Neuronal stem cell (in vitro differentiated cells): Measurements from ENCODE around the gene ISL2.

Experiments used
- DNase-seq: peaks from one replicate; pipeline ENCODE4 v3.0.0-alpha.2; 2013; ENCODE audit warnings: low spot score
- H2AFZ ChIP-seq: one replicate; pipeline ENCODE4 v1.6.1; 2013; ENCODE audit warnings: mild to moderate bottlenecking, low read length, inconsistent platforms
- H2AK5ac ChIP-seq: 2 replicates; pipeline ENCODE4 v1.6.1; 2013; ENCODE audit warnings: low read depth, mild to moderate bottlenecking, inconsistent platforms, low read length, moderate library complexity, mixed read lengths
- H2BK120ac ChIP-seq: 2 replicates; pipeline ENCODE4 v1.6.1; 2013; ENCODE audit warnings: low read depth, mild to moderate bottlenecking, inconsistent platforms, low read length, moderate library complexity, mixed read lengths
- H2BK12ac ChIP-seq: one replicate; pipeline ENCODE4 v1.6.1; 2013; ENCODE audit warnings: low read length, inconsistent platforms
- H2BK15ac ChIP-seq: 2 replicates; pipeline ENCODE4 v1.6.1; 2013; ENCODE audit warnings: mild to moderate bottlenecking, low read length, inconsistent platforms, mixed read lengths
- H2BK5ac ChIP-seq: one replicate; pipeline ENCODE4 v1.6.1; 2013; ENCODE audit warnings: inconsistent platforms, mild to moderate bottlenecking, low read length, moderate library complexity
- H3K14ac ChIP-seq: one replicate; pipeline ENCODE4 v1.6.1; 2013; ENCODE audit warnings: low read length, inconsistent platforms
- H3K18ac ChIP-seq: 2 replicates; pipeline ENCODE4 v1.6.1; 2013; ENCODE audit warnings: low read length, inconsistent platforms
- H3K23ac ChIP-seq: 2 replicates; pipeline ENCODE4 v1.6.1; 2013; ENCODE audit warnings: low read depth, mild to moderate bottlenecking, mixed read lengths, low read length, inconsistent platforms; ENCODE audit not compliant: poor library complexity
- H3K27ac ChIP-seq: replicated peaks from 3 replicates; pipeline ENCODE4 v1.5.1; 2013; ENCODE audit warnings: low read length, inconsistent platforms
- H3K27me3 ChIP-seq, 3 experiments: 2 replicates each; pipeline ENCODE4 v1.6.1; 2013; ENCODE audit warnings: low read length in 3 of 3, mild to moderate bottlenecking in 2 of 3, inconsistent platforms in 1 of 3, low read depth in 1 of 3, mixed read lengths in 1 of 3, moderate library complexity in 1 of 3; ENCODE audit not compliant: control insufficient read depth in 3 of 3, insufficient read depth in 3 of 3
- H3K36me3 ChIP-seq, 2 donors: replicated peaks in 1 of 2; 2 replicates each; pipeline ENCODE4 v1.6.1; 2013; ENCODE audit warnings: low read length in 2 of 2; ENCODE audit not compliant: control insufficient read depth in 2 of 2, insufficient read depth in 2 of 2
- H3K4ac ChIP-seq: 2 replicates; pipeline ENCODE4 v1.6.1; 2013; ENCODE audit warnings: inconsistent platforms, mild to moderate bottlenecking, low read length, moderate library complexity
- H3K4me1 ChIP-seq, 2 donors: 1 replicate in 1 of 2; 2 replicates in 1 of 2; pipeline ENCODE4 v1.6.1; 2013; ENCODE audit warnings: low read length in 2 of 2, low read depth in 1 of 2; ENCODE audit not compliant: control insufficient read depth in 2 of 2, insufficient read depth in 1 of 2
- H3K4me2 ChIP-seq: one replicate; pipeline ENCODE4 v1.6.1; 2013; ENCODE audit warnings: mild to moderate bottlenecking, low read length, inconsistent platforms; ENCODE audit not compliant: insufficient read depth, poor library complexity, severe bottlenecking
- H3K4me3 ChIP-seq, 2 donors: 2 replicates each; pipeline ENCODE4 v1.5.1; 2013; ENCODE audit warnings: low read length in 2 of 2, mild to moderate bottlenecking in 2 of 2, inconsistent platforms in 1 of 2, moderate library complexity in 1 of 2
- H3K79me1 ChIP-seq: one replicate; pipeline ENCODE4 v1.6.1; 2013; ENCODE audit warnings: low read depth, mild to moderate bottlenecking, inconsistent platforms, low read length, moderate library complexity
- H3K9ac ChIP-seq: one replicate; pipeline ENCODE4 v1.6.1; 2013; ENCODE audit warnings: mild to moderate bottlenecking, low read depth, low read length, inconsistent platforms; ENCODE audit not compliant: poor library complexity
- H3K9me3 ChIP-seq, 2 donors: replicated peaks in 1 of 2; 2 replicates each; pipeline versions ENCODE3 to v1.6.1; 2013; ENCODE audit warnings: low read length in 2 of 2, mild to moderate bottlenecking in 2 of 2, inconsistent platforms in 1 of 2, low read depth in 1 of 2, mixed read lengths in 1 of 2, moderate library complexity in 1 of 2; ENCODE audit not compliant: control insufficient read depth in 2 of 2, insufficient read depth in 1 of 2
- H4K8ac ChIP-seq: one replicate; pipeline ENCODE4 v1.6.1; 2013; ENCODE audit warnings: low read depth, mild to moderate bottlenecking, inconsistent platforms, low read length, moderate library complexity
- H4K91ac ChIP-seq: one replicate; pipeline ENCODE4 v1.6.1; 2013; ENCODE audit warnings: low read length, low read depth, mild to moderate bottlenecking, inconsistent platforms; ENCODE audit not compliant: poor library complexity
- WGBS, 2 donors: extraction: QIAGEN DNeasy Blood & Tissue Kit; methylation state at CpG; one replicate each; pipeline ENCODE4 v1.1.7; 2013; ENCODE audit warnings: missing lambda C conversion rate in 2 of 2, mixed read lengths in 1 of 2; ENCODE audit not compliant: insufficient read length in 2 of 2, insufficient replicate concordance in 1 of 2; ENCODE audit errors: extremely low coverage in 2 of 2; 5-methylcytosine and 5-hydroxymethylcytosine counted together

ISL2 gene

DNA sequence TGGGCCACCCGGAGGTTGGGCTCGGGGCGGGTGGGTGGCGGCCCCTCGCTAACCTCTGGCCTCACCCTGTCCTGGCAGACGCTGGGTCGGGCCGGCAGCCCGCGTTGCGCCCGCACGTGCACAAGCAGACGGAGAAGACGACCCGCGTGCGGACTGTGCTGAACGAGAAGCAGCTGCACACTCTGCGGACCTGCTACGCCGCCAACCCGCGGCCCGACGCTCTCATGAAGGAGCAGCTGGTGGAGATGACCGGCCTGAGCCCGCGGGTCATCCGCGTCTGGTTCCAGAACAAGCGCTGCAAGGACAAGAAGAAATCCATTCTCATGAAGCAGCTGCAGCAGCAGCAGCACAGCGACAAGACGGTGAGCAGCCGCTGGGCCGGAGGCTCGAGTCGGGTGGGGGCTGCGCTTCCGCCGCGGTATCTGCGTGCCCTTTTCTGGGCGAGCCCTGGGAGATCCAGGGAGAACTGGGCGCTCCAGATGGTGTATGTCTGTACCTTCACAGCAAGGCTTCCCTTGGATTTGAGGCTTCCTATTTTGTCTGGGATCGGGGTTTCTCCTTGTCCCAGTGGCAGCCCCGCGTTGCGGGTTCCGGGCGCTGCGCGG is 3.7 kb downstream of the ISL2 start:
- peak overlapping the region in 1 of 2 donors; percentile 19 for H3K4me3 ChIP-seq
- peak; percentile 71 for DNase-seq
- no peak overlapping the region for H2BK12ac ChIP-seq
- H2AK5ac ChIP-seq = peak overlapping the region; percentile 51
- H4K8ac ChIP-seq = no peak overlapping the region
- H2AFZ ChIP-seq = peak overlapping the region; percentile 87
- peak overlapping the region; percentile 87 for H2BK15ac ChIP-seq
- WGBS, 2 donors = no CpG with 5 or more reads among the region's 53 CpGs
- no peak overlapping the region for H4K91ac ChIP-seq
- H3K27ac ChIP-seq = no peak overlapping the region
- no peak overlapping the region for H3K9ac ChIP-seq
- peaks cover 74 to 98% (median 93%) of the 10 kb centered on the region in 3 experiments for H3K27me3 ChIP-seq
- H3K9me3 ChIP-seq = peaks cover 0 to 11% of the 10 kb centered on the region in 2 donors
- no peak overlapping the region for H3K14ac ChIP-seq
- H3K4me2 ChIP-seq = peak overlapping the region; percentile 45
- peaks cover 17 to 33% of the 10 kb centered on the region in 2 donors for H3K4me1 ChIP-seq
- H3K36me3 ChIP-seq = no peaks in the 10 kb centered on the region
- H3K23ac ChIP-seq = peak overlapping the region; percentile 12
- peaks cover 1% of the 10 kb centered on the region for H3K79me1 ChIP-seq
- peak overlapping the region; percentile 78 for H3K18ac ChIP-seq
- H3K4ac ChIP-seq = no peak overlapping the region
- peak overlapping the region; percentile 3 for H2BK120ac ChIP-seq
- H2BK5ac ChIP-seq = no peak overlapping the region

DNA sequence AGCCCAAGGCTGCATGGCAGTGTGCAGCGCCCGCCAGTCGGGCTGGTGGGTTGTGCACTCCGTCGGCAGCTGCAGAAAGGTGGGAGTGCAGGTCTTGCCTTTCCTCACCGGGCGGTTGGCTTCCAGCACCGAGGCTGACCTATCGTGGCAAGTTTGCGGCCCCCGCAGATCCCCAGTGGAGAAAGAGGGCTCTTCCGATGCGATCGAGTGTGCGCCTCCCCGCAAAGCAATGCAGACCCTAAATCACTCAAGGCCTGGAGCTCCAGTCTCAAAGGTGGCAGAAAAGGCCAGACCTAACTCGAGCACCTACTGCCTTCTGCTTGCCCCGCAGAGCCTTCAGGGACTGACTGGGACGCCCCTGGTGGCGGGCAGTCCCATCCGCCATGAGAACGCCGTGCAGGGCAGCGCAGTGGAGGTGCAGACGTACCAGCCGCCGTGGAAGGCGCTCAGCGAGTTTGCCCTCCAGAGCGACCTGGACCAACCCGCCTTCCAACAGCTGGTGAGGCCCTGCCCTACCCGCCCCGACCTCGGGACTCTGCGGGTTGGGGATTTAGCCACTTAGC is 4.3 kb downstream of the ISL2 start:
- DNase-seq = no peak
- H3K4me1 ChIP-seq = peaks cover 17 to 32% of the 10 kb centered on the region in 2 donors

DNA sequence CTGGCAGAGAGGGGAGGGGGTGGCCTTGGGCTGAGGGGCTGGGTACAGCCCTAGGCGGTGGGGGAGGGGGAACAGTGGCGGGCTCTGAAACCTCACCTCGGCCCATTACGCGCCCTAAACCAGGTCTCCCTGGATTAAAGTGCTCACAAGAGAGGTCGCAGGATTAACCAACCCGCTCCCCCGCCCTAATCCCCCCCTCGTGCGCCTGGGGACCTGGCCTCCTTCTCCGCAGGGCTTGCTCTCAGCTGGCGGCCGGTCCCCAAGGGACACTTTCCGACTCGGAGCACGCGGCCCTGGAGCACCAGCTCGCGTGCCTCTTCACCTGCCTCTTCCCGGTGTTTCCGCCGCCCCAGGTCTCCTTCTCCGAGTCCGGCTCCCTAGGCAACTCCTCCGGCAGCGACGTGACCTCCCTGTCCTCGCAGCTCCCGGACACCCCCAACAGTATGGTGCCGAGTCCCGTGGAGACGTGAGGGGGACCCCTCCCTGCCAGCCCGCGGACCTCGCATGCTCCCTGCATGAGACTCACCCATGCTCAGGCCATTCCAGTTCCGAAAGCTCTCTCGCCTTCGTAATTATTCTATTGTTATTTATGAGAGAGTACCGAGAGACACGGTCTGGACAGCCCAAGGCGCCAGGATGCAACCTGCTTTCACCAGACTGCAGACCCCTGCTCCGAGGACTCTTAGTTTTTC is 4.9 kb downstream of the ISL2 start:
- H2AFZ ChIP-seq = peak overlapping the region; percentile 87
- H3K18ac ChIP-seq = peak overlapping the region; percentile 92
- no peak overlapping the region for H2BK120ac ChIP-seq
- no peak overlapping the region for H3K4ac ChIP-seq
- H3K23ac ChIP-seq = peak overlapping the region; percentile 34
- no peak overlapping the region for H2BK15ac ChIP-seq
- no peak for DNase-seq
- no peak overlapping the region for H4K8ac ChIP-seq
- H3K9me3 ChIP-seq = peaks cover 0 to 11% of the 10 kb centered on the region in 2 donors
- peak overlapping the region in 1 of 2 donors; percentile 34 for H3K4me3 ChIP-seq
- H2BK5ac ChIP-seq = peak overlapping the region; percentile 69
- peaks cover 17 to 36% of the 10 kb centered on the region in 2 donors for H3K4me1 ChIP-seq
- H3K27me3 ChIP-seq = peaks cover 86 to 100% (median 95%) of the 10 kb centered on the region in 3 experiments
- H3K36me3 ChIP-seq = no peaks in the 10 kb centered on the region
- WGBS, 2 donors = no CpG with 5 or more reads among the region's 42 CpGs
- no peak overlapping the region for H3K14ac ChIP-seq
- no peak overlapping the region for H4K91ac ChIP-seq
- H2BK12ac ChIP-seq = no peak overlapping the region
- H2AK5ac ChIP-seq = peak overlapping the region; percentile 67
- no peak overlapping the region for H3K27ac ChIP-seq
- peak overlapping the region; percentile 47 for H3K4me2 ChIP-seq
- no peak overlapping the region for H3K9ac ChIP-seq
- peaks cover 1% of the 10 kb centered on the region for H3K79me1 ChIP-seq

More for the DNA sequence above, 4.3 kb downstream of the ISL2 start:
- Histone ChIP-seq H4K8ac (no peak overlapping the region), H3K4me3 (no peak overlapping the region), H3K27ac (no peak overlapping the region), H2BK120ac (no peak overlapping the region), H3K79me1 (peaks cover 1% of the 10 kb centered on the region), H3K36me3 (no peaks in the 10 kb centered on the region), H3K14ac (no peak overlapping the region), H4K91ac (no peak overlapping the region), H2BK12ac (no peak overlapping the region), H2AK5ac (peak overlapping the region; percentile 51), H2BK15ac (no peak overlapping the region), H3K18ac (peak overlapping the region; percentile 58), H2BK5ac (no peak overlapping the region), H2AFZ (peak overlapping the region; percentile 87), H3K27me3 (peaks cover 80 to 98% (median 93%) of the 10 kb centered on the region in 3 experiments), H3K4ac (no peak overlapping the region), H3K23ac (no peak overlapping the region), H3K9ac (no peak overlapping the region), H3K4me2 (peak overlapping the region; percentile 47), H3K9me3 (peaks cover 0 to 11% of the 10 kb centered on the region in 2 donors)
- no CpG with 5 or more reads among the region's 35 CpGs for WGBS, 2 donors

DNA sequence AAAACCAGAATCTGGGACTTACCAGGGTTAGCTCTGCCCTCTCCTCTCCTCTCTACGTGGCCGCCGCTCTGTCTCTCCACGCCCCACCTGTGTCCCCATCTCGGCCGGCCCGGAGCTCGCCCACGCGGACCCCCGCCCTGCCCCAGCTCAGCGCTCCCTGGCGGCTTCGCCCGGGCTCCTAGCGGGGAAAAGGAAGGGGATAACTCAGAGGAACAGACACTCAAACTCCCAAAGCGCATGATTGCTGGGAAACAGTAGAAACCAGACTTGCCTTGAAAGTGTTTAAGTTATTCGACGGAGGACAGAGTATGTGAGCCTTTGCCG is 5.4 kb downstream of the ISL2 start:
- Histone ChIP-seq H2BK12ac (no peak overlapping the region), H3K9me3 (peaks cover 0 to 11% of the 10 kb centered on the region in 2 donors), H3K36me3 (no peaks in the 10 kb centered on the region), H3K14ac (no peak overlapping the region), H2AFZ (peak overlapping the region; percentile 87), H4K91ac (no peak overlapping the region), H3K4me2 (no peak overlapping the region), H2BK5ac (peak overlapping the region; percentile 69), H4K8ac (no peak overlapping the region), H3K4me3 (no peak overlapping the region), H3K4me1 (peaks cover 18 to 37% of the 10 kb centered on the region in 2 donors), H3K9ac (no peak overlapping the region), H2AK5ac (peak overlapping the region; percentile 67), H3K18ac (no peak overlapping the region), H3K79me1 (peaks cover 1% of the 10 kb centered on the region), H3K27ac (no peak overlapping the region), H2BK15ac (no peak overlapping the region), H3K4ac (no peak overlapping the region), H3K23ac (peak overlapping the region; percentile 34), H3K27me3 (peaks cover 90 to 100% (median 95%) of the 10 kb centered on the region in 3 experiments), H2BK120ac (no peak overlapping the region)
- DNase-seq = no peak
- WGBS, 2 donors = no CpG with 5 or more reads among the region's 20 CpGs
